ENCODE data around the gene UCN.

The UCN gene

DNA sequence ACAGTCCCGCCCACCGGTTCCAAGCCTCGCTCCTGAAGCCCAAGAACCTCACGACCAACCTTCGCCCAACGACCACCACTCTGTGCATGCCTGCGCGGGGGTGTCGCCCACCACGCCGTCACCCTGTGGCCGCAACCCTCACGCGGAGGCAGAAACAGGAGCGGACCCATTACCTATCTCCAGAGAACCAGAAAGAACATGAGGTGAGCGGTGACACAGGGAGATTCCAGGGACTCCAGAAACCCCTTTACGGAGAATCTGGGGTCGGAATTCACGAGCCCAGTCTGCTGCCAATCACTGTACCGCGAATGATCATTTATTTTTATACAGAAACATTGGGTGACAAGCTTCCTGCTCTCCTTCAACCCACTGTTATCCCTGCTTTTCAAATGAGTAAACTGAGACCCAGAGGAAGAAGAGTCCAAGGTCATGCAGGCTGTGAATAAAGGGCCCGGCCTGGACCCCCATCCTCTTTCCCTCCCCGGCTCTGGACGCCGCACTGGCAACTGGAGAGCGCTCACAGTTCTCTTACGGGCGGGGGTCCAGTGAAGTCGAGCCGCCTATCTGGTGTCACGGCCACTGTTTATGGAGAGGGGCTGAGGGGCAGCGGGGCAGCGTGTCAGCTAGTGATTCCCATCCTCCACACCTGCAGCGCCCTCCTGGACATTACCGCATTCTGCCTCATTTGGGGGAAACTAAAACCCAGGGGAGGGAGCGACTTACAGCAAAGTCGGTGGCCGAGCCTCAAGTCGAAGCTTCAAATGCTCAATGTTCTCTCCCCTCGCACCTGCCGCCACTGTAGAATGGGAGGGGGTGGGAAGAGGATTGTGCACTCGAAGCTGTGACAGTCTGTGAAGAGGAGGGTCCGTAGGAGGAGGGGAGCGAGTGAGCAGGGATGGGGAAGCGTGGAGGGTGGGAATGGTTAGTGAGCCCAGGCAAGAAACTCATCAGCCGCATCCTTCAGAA lies 44.7 kb downstream of the UCN start:
- Histone ChIP-seq H3K27ac (ENCODE audit: low read depth, low read length) (no peak overlapping the region), H3K36me3 (ENCODE audit: control insufficient read depth in 5 of 5, insufficient read depth in 5 of 5, low read length in 5 of 5) (no peaks in the 10 kb centered on the region), H3K9ac (ENCODE audit: low read length in 5 of 5) (no peak overlapping the region), H3K4me3 (ENCODE audit: low read depth in 1 of 5, low read length in 5 of 5) (peak overlapping the region; percentile 22 to 66 (median 58)), H3K9me3 (ENCODE audit: control insufficient read depth in 5 of 5, low read length in 5 of 5) (no peaks in the 10 kb centered on the region), H3K27me3 (ENCODE audit: control insufficient read depth in 5 of 5, insufficient read depth in 4 of 5, low read length in 5 of 5) (peaks cover 32 to 68% (median 59%) of the 10 kb centered on the region in 5 donors), H3K4me1 (ENCODE audit: control insufficient read depth in 5 of 5, insufficient read depth in 5 of 5, low read length in 5 of 5) (peaks cover 0 to 37% (median 31%) of the 10 kb centered on the region in 5 donors)

DNA sequence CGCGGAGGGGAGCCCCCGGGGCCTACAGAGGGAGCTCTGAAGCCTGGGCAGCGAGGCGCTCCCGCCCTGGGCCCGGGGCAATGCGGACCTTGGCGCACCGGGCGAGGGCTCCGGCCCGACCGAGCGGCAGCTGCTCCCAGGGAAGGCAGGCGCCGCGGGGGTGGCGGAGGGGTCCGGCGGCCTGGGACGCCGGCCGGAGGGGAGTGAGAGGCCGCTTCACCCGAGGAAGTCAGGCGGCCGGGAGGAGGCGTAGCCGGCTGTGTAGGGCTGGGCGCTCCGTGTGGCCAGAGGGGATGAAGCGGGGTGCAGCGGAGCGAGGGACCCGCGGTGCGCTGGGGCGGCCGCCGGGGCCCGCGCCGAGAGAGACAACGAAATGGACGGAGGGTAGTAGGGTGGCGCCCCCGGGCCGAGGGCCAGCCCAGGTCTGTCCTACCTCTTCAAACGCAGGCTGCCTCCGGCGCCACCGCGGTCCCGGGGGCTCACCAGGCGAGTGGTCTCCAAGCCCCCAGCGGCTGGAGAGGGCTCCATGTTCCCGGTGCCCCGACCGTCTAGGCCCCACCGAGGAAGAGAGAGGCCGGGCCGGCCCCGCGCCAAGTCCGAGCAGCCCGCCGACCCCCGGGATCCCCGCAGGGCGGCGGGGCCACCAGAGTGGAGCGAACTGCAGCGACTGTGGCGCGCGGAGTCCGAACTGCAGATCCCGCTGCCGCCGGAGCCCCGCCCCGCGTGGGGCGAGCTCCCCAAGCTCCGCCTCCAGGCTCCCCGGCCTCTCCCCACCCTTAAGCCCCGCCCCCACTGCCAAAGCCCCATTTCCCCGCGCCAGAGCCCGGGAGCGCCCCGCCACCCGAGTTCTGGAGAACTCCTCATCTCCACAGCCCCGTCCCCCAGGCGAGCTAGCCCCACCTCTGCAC lies 45.6 kb downstream of the UCN start, which contains the start of gene SLC30A3:
Gene SLC30A3 (minus strand): TSS at position 669 of the 908 bp plus-strand sequence. CDS start 141 bp downstream, at position 528.
- no peaks in the 10 kb centered on the region for H3K9me3 ChIP-seq (ENCODE audit: control insufficient read depth in 5 of 5, low read length in 5 of 5)
- H3K9ac ChIP-seq (ENCODE audit: low read length in 5 of 5): peak within 1 kb of the TSS in 2 of 5 donors; percentile 58 to 63
- H3K4me3 ChIP-seq (ENCODE audit: low read depth in 1 of 5, low read length in 5 of 5): peak within 1 kb of the TSS; percentile 22 to 66 (median 58)
- no peaks in the 10 kb centered on the region for H3K36me3 ChIP-seq (ENCODE audit: control insufficient read depth in 5 of 5, insufficient read depth in 5 of 5, low read length in 5 of 5)
- H3K27ac ChIP-seq (ENCODE audit: low read depth, low read length): no peak within 1 kb of the TSS
- peaks cover 0 to 37% (median 31%) of the 10 kb centered on the region in 5 donors for H3K4me1 ChIP-seq (ENCODE audit: control insufficient read depth in 5 of 5, insufficient read depth in 5 of 5, low read length in 5 of 5)
- peaks cover 32 to 72% (median 66%) of the 10 kb centered on the region in 5 donors for H3K27me3 ChIP-seq (ENCODE audit: control insufficient read depth in 5 of 5, insufficient read depth in 4 of 5, low read length in 5 of 5)

DNA sequence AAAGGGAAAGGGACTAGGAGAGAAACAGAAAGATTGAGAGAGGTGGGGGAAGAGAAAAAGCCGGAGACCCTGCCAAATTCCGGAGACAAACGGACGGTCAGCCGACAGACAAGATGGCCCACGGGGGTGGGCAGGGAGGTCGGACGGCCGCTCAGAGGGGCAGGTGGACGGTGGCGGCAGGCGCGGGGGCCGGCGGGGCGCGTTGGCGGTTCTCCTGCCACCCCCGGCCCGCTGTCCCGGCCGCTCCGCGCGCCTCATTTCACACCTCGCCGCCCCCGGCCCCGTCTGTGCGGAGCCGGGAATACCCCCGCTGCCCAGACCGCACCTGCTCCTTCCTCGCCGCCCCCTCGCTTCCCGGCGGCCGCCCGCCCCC lies 46.3 kb downstream of the UCN start:
- Histone ChIP-seq H3K9ac (ENCODE audit: low read length in 5 of 5) (no peak overlapping the region), H3K27me3 (ENCODE audit: control insufficient read depth in 5 of 5, insufficient read depth in 4 of 5, low read length in 5 of 5) (peaks cover 36 to 74% (median 67%) of the 10 kb centered on the region in 5 donors), H3K36me3 (ENCODE audit: control insufficient read depth in 5 of 5, insufficient read depth in 5 of 5, low read length in 5 of 5) (no peaks in the 10 kb centered on the region), H3K4me1 (ENCODE audit: control insufficient read depth in 5 of 5, insufficient read depth in 5 of 5, low read length in 5 of 5) (peaks cover 0 to 37% (median 31%) of the 10 kb centered on the region in 5 donors), H3K27ac (ENCODE audit: low read depth, low read length) (no peak overlapping the region), H3K9me3 (ENCODE audit: control insufficient read depth in 5 of 5, low read length in 5 of 5) (no peaks in the 10 kb centered on the region), H3K4me3 (ENCODE audit: low read depth in 1 of 5, low read length in 5 of 5) (peak overlapping the region in 1 of 5 donors; percentile 66)

DNA sequence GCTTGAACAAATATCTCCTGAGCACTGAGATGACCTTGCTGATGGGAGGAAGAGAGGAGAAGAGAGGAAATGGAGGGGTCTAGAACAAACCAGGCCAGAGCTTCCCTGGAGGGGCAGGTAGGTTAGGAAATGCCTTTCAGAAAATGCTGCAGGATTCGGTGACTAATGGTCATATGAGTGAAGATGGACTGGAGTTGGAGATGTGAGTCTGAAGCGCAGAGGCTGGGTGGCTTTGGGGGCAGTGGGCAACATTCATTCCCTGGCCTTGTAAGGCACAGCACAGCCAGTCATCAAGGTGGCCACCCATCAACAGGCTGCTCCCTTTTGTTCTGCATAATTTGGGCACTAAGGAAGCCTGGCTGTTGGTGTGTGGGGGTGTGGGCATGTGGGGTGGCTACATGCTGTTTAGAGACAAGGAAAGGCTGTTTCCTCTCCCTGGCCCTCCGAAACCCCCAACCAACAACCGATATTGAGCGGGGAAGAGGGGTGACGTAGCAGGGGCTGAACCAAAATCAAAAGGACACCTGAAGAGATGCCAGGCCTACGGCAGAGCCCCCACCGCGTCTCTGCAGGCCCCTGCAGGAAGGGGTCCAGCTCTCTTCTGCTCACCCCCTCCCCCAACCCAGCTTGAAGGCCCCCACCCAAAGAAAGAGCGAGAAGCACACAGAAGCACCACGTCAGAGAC lies 46.9 kb downstream of the UCN start:
- no peak overlapping the region for H3K27ac ChIP-seq (ENCODE audit: low read depth, low read length)
- H3K4me1 ChIP-seq (ENCODE audit: control insufficient read depth in 5 of 5, insufficient read depth in 5 of 5, low read length in 5 of 5): peaks cover 0 to 37% (median 31%) of the 10 kb centered on the region in 5 donors
- peak overlapping the region in 1 of 5 donors; percentile 66 for H3K4me3 ChIP-seq (ENCODE audit: low read depth in 1 of 5, low read length in 5 of 5)
- no peak overlapping the region for H3K9ac ChIP-seq (ENCODE audit: low read length in 5 of 5)
- H3K9me3 ChIP-seq (ENCODE audit: control insufficient read depth in 5 of 5, low read length in 5 of 5): no peaks in the 10 kb centered on the region
- peaks cover 42 to 78% (median 72%) of the 10 kb centered on the region in 5 donors for H3K27me3 ChIP-seq (ENCODE audit: control insufficient read depth in 5 of 5, insufficient read depth in 4 of 5, low read length in 5 of 5)
- H3K36me3 ChIP-seq (ENCODE audit: control insufficient read depth in 5 of 5, insufficient read depth in 5 of 5, low read length in 5 of 5): no peaks in the 10 kb centered on the region

DNA sequence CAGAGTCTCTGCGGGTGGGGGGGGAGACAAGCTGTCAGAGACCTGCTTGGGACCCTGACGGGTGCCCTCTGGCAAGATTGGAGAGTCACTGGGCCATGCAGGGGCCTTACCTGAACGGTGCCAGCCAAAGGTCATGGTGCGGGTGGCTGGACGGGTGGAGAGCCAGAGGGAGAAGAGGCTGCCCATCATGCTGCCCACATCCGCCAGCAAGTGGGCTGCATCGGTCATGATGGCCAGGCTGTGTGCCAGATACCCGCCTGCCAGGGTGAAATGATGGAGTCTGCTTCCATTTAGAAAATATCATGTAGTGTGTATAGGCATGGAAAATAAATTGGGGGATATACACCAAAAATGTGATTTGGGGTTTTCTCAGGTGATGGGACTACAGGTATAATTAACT lies 50.2 kb downstream of the UCN start:
- H3K4me1 ChIP-seq (ENCODE audit: control insufficient read depth in 5 of 5, insufficient read depth in 5 of 5, low read length in 5 of 5): peaks cover 0 to 14% (median 8%) of the 10 kb centered on the region in 5 donors
- no peaks in the 10 kb centered on the region for H3K9me3 ChIP-seq (ENCODE audit: control insufficient read depth in 5 of 5, low read length in 5 of 5)
- no peak overlapping the region for H3K4me3 ChIP-seq (ENCODE audit: low read depth in 1 of 5, low read length in 5 of 5)
- H3K27me3 ChIP-seq (ENCODE audit: control insufficient read depth in 5 of 5, insufficient read depth in 4 of 5, low read length in 5 of 5): peaks cover 26 to 72% (median 64%) of the 10 kb centered on the region in 5 donors
- no peak overlapping the region for H3K27ac ChIP-seq (ENCODE audit: low read depth, low read length)
- no peaks in the 10 kb centered on the region for H3K36me3 ChIP-seq (ENCODE audit: control insufficient read depth in 5 of 5, insufficient read depth in 5 of 5, low read length in 5 of 5)
- H3K9ac ChIP-seq (ENCODE audit: low read length in 5 of 5): no peak overlapping the region

All from subcutaneous abdominal adipose tissue (tissue), 5 donors.